Measurements from ENCODE around the gene MYH14.

The MYH14 gene

DNA sequence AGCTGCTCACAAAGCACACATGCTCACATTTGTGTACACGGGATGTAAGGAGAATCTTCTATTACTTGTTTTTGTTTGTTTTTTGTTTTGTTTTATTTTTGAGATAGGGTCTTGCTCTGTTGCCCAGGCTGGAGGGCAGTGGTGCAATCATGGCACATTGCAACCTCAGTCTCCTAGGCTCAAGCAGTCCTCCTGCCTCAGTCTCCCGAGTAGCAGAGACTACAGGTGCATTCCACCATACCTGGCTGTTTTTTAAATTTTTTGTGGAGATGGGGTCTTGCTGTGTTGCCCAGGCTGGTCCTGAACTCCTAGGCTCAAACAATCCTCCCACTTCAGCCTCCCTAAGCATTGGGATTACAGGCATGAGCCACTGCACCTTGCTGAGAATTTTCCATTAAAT is 83.9 kb downstream of the MYH14 start:
- DNase-seq (ENCODE audit: low read depth in 4 of 4, low spot score in 1 of 4) = no peak

DNA sequence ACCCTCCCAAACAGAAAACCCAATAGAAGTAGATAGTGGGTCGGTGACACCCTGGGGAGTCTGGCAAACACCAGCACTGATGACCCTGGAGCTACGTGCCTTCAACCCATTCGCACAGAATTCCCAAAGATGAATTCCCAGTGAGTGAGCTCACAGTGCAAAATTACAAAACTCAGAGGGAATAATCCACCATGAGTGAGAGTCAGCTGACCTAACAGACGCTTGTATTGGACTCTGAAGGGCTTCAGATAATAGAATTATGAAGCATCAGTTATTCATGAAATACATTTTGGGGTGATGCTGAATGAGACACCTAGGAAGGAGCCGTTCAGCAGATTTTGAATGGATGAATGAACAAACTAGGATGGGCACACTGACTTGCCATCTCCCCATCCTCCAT is 85.5 kb downstream of the MYH14 start:
- no peak for DNase-seq (ENCODE audit: low read depth in 4 of 4, low spot score in 1 of 4)

DNA sequence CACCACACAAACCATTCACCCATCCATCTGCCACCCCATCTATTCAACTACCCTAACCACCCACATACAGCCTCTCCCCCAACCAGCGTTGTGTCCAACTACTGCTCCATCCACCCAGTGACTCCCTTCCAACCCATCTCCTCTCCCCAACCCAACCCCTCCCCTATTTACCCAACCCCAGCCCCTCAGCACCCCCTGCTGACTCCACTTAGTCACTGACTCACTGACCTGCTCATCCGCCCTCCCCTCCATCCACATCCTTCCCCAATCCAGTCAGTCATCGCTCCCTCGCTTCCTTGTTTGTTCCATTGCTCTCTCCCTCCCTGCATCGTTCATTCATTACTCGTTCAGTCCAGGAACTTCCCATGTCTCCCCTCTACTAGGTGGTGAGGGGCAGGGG is 86.6 kb downstream of the MYH14 start:
- no peak for DNase-seq (ENCODE audit: low read depth in 4 of 4, low spot score in 1 of 4)

DNA sequence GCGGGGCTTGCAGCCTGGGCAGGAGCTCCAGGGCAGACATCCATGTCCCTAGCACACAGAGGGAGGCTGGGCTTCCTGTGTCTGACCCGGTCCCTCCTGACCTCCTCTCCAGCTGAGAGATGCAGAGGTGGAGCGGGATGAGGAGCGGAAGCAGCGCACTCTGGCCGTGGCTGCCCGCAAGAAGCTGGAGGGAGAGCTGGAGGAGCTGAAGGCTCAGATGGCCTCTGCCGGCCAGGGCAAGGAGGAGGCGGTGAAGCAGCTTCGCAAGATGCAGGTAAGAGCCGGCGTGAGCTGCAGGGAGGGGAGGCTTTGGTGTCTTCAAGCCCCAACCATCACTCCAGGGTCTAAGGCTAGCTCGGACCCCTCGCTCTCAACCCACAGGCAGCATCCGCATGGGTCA is 87.4 kb downstream of the MYH14 start:
- DNase-seq (ENCODE audit: low read depth in 4 of 4, low spot score in 1 of 4) = no peak

DNA sequence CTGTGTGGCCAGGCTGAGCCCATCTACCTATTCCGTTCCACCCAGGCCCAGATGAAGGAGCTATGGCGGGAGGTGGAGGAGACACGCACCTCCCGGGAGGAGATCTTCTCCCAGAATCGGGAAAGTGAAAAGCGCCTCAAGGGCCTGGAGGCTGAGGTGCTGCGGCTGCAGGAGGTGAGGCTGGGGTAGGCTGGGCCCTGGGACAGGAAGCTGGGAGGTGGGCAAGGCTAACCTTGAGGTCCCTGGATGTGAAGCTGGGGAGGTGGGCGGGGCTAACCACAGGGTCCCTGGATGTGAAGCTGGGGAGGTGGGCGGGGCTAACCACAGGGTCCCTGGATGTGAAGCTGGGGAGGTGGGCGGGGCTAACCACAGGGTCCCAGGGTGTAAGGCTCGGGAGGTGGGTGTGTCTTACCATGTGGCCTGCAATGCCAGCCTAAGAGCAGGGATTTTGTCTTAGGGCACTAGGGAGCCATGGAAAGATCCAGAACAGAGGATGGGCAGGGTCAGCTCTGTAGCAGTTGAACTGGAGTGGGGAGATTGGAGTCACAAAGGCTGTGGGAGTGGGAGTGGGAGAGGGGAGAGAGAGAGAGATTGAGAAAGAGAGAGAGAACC is 88.9 kb downstream of the MYH14 start:
- no peak for DNase-seq (ENCODE audit: low read depth in 4 of 4, low spot score in 1 of 4)

DNA sequence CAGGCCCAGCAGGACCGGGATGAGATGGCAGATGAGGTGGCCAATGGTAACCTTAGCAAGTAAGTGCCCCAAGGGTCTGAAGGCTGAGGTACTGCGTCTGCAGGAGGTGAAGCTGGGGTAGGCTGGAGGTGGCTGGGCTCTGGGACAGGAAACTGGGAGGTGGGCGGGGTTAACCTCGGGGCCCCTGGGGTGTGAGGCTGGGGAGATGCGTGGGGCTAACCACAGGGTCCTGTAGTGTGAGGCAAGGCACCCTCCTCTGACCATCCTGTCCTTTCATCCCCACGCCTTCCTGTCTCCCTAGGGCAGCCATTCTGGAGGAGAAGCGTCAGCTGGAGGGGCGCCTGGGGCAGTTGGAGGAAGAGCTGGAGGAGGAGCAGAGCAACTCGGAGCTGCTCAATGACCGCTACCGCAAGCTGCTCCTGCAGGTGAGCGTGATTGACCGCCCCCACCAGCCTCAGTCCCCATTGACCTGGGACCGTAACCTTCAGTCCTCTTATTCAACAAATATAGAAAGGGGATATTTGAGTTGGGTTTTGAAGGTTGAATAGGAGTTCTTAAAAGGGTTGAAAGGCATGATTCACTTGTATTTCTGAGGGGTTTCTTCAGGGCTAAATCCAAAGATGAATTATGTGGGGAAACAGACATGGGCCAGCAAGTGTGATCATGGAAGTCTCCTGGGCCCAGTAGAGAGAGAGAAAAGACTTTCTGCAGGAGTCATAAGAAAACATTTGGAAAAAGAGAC is 90.0 kb downstream of the MYH14 start:
- DNase-seq (ENCODE audit: low read depth in 4 of 4, low spot score in 1 of 4) = no peak

DNA sequence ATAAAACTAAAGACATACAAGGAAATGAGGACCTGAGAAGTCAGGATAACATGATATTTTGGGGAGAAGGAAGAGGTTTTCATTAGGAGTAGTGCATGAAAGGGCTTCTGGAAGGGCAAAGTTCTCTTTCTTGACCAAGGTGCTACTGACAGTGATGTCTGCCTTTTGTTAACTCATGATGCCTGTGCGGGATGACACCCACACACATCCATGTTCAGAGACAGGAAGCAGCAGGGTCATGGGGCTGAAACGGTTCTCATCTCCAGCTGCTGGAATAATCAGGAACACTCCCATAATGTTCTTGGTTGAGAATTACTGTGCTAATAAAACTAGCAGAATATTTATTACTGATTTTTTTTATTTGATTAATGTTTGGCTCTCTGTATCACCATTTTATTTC is 96.6 kb downstream of the MYH14 start:
- DNase-seq (ENCODE audit: low read depth in 4 of 4, low spot score in 1 of 4) = no peak

DNA sequence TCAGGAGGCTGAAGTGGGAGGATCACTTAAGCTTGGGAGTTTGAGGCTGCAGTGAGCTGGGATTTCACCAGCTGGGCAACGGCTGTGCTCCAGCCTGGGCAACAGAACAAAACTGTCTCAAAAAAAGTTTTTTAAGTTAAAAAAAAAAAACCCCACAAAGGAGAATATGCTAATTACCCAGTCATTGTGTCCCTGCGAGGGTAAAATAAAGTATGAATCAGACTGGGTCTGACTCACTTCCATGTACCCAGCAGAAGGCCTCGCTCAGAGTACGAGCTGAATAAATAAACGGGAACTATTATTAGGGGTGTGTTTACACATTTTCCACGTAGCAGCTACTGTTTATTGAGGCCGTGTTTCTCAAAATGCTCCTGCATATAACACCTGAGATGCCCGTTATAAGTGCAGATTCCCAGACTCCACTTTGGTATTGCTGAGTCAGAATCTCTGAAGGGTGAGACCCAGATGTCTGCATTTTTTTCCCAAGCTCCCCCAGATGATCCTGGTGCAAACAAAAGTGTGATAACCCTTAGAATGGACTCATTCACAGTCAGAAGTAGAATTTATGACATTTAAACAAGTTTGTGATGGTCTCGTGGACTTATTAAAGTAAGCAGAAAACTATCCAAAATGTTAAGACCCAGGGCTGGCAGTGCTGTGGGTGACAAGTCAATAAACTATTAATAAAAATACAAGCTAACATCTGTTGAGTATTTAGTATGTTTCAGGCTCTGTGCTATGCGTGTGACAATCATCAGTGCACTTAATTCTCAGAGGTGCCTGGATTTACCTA is 97.6 kb downstream of the MYH14 start:
- DNase-seq (ENCODE audit: low read depth in 4 of 4, low spot score in 1 of 4) = no peak

DNA sequence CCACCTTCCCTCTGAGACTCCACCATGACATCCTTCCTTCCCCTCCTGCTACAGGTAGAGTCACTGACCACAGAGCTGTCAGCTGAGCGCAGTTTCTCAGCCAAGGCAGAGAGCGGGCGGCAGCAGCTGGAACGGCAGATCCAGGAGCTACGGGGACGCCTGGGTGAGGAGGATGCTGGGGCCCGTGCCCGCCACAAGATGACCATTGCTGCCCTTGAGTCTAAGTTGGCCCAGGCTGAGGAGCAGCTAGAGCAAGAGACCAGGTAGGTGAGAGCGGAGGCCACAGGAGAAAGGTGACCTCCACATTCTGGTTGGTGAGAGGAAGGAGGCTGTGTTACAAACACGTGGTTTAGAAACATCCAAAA is 98.2 kb downstream of the MYH14 start:
- no peak for DNase-seq (ENCODE audit: low read depth in 4 of 4, low spot score in 1 of 4)

DNA sequence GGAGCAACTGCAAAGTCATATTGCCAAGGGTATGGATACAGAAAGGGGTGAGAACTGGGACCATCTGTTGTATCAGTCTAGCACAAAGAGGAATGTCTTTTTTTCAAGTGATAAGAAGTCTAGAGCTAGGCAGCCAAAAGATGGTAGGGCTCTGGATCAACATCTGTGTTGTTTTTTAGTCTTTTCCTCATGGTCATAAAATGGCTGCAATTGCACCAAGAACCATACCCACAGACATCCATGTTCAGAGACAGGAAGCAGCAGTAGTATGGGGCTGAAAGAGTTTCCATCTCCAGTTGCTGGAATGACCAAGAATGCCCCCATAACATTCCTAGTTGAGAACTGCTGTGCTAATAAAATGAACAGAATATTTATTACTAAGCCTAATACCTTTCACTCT is 100.1 kb downstream of the MYH14 start:
- DNase-seq (ENCODE audit: low read depth in 4 of 4, low spot score in 1 of 4) = no peak

DNA sequence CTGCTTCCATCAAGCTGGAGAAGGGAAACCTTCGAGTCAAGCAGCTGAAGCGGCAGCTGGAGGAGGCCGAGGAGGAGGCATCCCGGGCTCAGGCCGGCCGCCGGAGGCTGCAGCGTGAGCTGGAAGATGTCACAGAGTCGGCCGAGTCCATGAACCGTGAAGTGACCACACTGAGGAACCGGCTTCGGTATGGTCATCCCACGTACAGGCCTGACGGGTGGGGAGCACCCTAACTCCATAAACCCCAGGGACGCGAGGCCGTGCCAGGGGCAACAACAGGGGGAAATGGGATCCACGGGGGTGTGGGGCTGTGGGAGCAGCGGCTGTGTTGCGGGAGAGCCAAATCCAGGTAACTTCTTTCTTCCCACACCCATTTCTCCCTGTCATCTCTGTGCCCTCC is 105.6 kb downstream of the MYH14 start:
- no peak for DNase-seq (ENCODE audit: low read depth in 4 of 4, low spot score in 1 of 4)

DNA sequence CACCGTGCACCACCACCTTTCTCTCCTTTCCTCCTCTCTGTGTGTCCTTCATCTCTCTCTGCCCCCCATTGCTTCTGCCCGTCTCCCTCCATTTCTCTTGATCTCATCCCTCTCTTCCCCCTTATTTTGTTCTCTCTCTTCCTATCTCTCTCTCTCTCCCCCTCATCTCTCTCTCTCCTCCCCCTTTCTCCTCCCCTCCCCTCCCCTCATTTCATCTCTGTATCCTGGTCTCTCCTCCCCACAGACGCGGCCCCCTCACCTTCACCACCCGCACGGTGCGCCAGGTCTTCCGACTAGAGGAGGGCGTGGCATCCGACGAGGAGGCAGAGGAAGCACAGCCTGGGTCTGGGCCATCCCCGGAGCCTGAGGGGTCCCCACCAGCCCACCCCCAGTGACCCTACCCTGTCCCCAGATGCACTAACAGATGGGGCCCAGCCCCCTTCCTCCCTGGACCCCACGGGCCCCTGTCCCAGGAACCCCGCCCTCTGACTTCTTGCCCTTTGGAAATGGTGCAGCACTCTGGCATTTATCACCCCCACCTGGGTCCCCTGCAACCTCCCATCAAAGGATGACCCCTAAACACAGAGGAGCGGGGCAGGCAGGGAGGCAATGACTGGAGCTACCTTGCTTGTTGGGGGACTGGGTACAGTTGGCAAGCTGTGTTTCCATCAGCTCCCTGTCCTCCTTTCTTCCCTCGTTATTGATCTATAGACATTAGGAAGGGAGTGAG is 106.1 kb downstream of the MYH14 start:
- no peak for DNase-seq (ENCODE audit: low read depth in 4 of 4, low spot score in 1 of 4)

DNA sequence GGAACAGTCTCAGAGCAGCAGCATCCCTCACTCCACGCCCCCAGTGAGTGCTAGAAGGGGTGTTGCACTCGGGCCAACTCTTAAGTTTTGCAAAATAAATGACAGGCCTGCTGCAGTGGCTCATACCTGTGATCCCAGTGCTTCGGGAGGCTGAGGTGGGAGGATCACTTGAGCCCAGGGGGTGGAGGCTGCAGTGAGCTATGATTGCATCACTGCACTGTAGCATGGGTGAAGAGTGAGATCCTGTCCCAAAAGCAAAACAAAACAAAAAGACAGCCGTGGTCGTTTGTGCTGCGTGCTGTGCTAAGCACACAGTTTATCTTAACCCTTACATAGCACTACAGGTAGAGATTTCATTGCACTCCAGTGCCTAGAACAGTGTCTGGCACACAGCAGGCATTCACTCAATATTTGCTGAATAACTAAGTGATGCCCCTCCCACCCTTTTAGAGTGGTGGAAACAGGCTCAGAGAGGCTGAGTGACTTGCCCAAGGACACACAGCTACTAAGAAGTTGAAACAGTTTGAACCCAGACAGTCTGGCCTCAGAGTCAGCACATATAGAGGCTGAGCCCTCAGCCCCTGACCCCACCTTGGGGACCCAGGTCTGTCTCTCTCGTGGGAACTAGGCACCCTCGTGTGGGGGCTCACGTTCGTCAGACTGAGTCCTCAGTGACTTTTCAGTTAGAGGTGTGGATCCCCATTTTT is 107.5 kb downstream of the MYH14 start:
- DNase-seq (ENCODE audit: low read depth in 4 of 4, low spot score in 1 of 4) = no peak

DNA sequence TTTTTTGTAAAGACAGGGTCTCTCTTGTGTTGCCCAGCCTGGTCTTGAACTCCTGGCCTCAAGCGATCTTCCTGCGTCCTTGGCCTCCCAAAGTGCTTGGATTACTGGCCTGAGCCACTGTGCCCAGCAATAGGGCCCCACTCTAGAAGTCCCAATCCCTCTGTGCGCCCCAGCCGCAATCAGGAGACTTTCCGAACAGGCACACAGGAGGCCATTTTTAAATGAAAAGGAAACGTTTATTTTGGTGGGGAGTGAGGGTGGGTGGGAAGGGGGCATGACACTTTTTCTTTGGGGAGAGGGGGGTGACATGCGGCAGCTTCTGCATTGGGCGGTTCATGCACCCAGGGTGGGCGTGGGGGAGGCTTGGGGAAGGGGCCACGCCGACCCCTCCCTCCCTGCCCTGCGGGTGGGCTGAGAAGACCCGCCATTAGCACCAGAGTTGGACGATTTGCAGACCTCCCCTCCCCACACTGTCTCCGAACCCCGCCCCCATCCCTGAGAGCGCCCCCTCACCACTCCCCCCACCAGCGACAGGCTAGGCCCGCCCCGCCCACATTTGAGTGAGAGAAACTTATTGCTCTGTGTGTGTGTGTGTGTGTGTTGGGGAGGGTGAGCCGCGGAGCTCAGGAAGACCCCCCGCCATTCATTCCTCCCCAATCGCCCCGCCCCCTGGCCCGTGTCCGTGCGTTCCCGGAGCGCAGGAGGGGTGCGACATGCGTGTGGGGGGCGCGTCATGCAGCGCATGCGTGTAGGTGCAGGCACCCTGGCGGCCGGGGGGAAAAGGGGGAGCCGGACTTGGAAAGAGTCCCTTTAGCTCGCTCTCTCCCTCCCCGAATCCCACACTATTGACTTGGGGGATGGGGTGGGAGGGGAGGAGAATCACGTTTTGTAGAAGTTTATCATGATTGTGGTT is 108.6 kb downstream of the MYH14 start:
- DNase-seq (ENCODE audit: low read depth in 4 of 4, low spot score in 1 of 4) = no peak

DNA sequence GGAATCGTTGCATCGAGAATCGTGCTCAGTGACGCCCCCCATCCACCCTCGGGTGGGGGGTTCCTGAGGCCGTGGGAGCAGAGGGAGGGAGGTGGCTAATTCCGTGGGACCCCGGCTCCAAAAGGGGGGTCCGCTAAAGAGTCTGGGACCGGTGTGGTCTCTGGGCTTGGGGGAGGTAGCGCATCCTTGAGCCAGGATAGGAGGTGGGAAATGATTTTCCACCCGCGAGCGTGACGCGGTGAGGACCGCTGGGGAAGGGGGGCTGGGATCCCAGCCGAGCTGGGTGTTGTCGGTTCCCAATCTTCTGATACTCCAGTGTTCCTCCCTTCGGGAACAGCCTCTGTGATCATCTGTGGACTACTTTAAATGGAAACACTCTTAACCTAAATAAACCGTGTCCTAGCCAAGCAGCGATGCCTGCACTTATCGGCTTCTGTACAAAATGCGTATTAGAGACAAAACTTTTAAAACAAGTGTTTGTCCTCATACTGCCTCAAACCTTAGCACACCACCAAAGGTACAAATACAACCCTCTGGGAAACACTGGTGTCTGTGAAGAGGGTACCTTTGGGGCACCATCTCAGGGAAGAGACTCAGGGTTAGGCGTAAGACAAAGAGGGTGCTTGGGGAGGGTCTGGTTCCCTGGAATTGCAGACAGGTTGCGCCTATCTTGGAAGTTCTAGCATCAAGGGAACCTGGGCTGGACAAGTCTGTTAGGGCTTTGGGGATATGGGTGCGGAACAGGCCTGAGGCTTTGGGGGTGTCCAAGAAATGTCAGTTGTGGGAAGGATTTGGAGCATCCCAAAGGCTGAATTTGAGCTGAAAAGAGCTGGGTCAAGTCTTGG is 109.8 kb downstream of the MYH14 start:
- no peak for DNase-seq (ENCODE audit: low read depth in 4 of 4, low spot score in 1 of 4)

DNA sequence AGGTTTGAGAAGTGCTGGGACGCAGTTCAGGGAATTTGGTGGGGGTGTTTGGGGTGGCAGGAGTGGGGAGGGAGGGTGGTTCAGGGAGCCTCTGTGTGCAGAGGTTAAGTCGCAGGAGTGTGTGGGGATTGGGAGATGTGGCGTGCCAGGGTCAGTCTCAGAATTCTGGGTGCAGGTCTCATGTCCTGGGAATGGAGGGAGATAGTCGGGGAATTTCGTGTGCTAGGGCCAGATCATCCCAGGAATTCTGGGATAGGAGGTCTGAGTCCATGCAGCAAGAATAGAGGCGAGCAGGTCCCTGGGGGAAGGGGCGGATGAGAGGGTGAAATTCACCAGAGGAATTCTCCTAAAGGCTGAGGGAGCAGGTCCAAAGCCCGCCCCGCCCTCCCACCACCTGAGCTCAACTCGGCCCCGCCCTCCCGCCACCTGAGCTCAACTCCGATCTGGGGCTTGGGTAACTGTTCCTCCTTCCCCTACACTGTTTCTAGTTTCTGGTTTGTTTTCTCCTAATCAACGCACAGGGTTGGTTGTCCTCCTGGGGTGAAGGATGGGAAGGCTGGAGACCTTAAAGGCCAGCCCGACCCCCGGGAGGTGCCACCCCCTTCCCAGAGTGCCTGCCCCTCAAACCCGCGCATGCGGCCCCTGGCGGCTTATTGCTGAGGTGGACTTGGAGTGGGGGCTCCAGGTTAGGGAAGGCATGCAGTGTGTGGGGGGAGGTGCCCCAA is 110.6 kb downstream of the MYH14 start:
- DNase-seq (ENCODE audit: low read depth in 4 of 4, low spot score in 1 of 4) = no peak

DNA sequence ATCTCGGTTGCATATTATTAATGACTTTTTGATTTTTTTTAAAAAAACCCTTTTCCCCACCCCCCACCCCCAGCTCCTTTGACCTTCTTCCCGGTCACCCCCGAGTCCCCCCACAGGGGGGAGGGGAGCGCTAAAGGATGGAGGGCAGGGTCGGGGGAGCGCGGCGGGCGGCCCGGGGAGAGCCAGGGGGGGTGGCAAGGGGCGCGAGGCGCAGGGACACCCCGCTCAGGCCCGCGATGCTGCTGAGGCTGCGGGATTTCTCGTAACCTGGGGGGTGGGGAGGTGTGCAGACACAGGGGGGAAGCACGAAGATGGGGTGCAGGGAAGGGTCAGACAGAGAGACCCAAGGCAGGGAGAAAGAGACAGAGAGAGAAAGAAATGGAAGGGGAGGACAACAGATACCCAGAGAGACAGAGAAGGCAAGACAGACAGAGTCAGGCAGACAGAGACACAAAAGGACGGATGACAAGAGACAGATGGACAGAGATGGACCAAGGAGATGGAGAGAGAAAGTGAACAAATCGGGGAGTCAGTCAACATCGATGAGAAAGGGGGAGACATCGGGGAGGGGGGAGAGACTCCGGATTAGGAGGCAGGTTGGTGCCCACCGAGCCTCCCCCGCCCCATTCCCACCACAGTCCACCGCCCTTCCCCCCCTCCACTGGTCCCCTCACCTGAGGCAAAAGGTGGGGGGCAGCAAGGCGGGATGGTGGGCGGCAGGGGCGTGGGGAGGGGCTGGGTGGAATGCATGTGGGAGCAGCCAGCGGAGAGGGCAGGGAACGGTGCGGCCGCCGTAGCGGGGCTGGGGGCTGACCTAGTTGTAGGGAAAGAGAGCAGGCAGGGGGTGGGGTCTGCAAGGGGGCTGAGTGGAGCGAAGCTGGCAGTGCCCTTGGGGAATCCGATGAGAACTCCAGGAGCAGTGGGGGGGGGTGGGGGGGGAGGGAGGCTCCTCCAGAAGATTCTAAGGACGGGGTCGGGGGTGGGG is 111.6 kb downstream of the MYH14 start:
- no peak for DNase-seq (ENCODE audit: low read depth in 4 of 4, low spot score in 1 of 4)
